Prostate gland (tissue), 2 donors: ENCODE measurements around the gene NAP1L4. TPM values are rescaled to one million over a fixed set of nuclear protein-coding genes. Genes with fewer than 3 reads are reported as not detected.

Experiments
- DNase-seq: peaks from one replicate; pipeline ENCODE4 v3.0.0-alpha.2; 2019; ENCODE audit warnings: low spot score
- H3K27ac ChIP-seq, 2 donors: fragments of 200-600 bp; sonication (generic); 2 replicates each; pipeline ENCODE4 v1.5.1; 2017 to 2019
- H3K27me3 ChIP-seq: fragments of 200-600 bp; sonication (generic); replicated peaks from 2 replicates; pipeline ENCODE4 v1.5.1; 2019; ENCODE audit not compliant: insufficient read depth
- H3K36me3 ChIP-seq, 2 donors: fragments of 200-600 bp; sonication (generic); 1 replicate in 1 of 2; 2 replicates in 1 of 2; pipeline versions ENCODE4 v1.5.1 to v1.8.1; 2017 to 2019
- H3K4me1 ChIP-seq: fragments of 200-600 bp; sonication (generic); replicated peaks from 2 replicates; pipeline ENCODE4 v1.5.1; 2019
- H3K4me3 ChIP-seq, 2 donors: fragments of 200-600 bp; sonication (generic); 2 replicates each; pipeline ENCODE4 v1.5.1; 2017 to 2019
- H3K9me3 ChIP-seq: fragments of 200-600 bp; sonication (generic); 2 replicates; pipeline ENCODE4 v1.5.1; 2017
- POLR2A ChIP-seq: fragments of 450-650 bp; IDR thresholded peaks from one replicate; pipeline ENCODE4 v1.6.1; 2016; ENCODE audit warnings: antibody characterized with exemption, mild to moderate bottlenecking
- POLR2AphosphoS5 ChIP-seq: sonication (generic); formaldehyde crosslinking; IDR thresholded peaks from one replicate; pipeline ENCODE4 v1.6.1; 2017; ENCODE audit warnings: antibody characterized with exemption
- WGBS: methylation state at CpG from one replicate; pipeline ENCODE4 v1.1.5; 2018; 5-methylcytosine and 5-hydroxymethylcytosine counted together
- intact Hi-C: fragments of 100-400 bp; cut with DNase I; formaldehyde crosslinking; loops from one replicate; pipeline ENCODE4 v1.14.2; 2022
- total RNA-seq, 2 donors: library from RNA; depleted of rRNA; stranded (reverse); fragments of >200 nt; gene quantifications; one replicate each; pipeline ENCODE4 v1.1.0, GENCODE V29; 2016
- TF ChIP-seq, protein P1 (sequence below), 4 experiments: fragments of 200-600 bp in 2 of 4; fragments of 450-650 bp in 2 of 4; sonication (generic) in 2 of 4; IDR thresholded peaks; 1 replicate in 3 of 4; 2 replicates in 1 of 4; pipeline ENCODE4 v1.5.1; 2016 to 2019; ENCODE audit warnings: antibody characterized with exemption in 4 of 4, mild to moderate bottlenecking in 2 of 4, moderate library complexity in 2 of 4

The NAP1L4 gene
- total RNA-seq, 2 donors from 2014 or later = 103 to 131 TPM

DNA sequence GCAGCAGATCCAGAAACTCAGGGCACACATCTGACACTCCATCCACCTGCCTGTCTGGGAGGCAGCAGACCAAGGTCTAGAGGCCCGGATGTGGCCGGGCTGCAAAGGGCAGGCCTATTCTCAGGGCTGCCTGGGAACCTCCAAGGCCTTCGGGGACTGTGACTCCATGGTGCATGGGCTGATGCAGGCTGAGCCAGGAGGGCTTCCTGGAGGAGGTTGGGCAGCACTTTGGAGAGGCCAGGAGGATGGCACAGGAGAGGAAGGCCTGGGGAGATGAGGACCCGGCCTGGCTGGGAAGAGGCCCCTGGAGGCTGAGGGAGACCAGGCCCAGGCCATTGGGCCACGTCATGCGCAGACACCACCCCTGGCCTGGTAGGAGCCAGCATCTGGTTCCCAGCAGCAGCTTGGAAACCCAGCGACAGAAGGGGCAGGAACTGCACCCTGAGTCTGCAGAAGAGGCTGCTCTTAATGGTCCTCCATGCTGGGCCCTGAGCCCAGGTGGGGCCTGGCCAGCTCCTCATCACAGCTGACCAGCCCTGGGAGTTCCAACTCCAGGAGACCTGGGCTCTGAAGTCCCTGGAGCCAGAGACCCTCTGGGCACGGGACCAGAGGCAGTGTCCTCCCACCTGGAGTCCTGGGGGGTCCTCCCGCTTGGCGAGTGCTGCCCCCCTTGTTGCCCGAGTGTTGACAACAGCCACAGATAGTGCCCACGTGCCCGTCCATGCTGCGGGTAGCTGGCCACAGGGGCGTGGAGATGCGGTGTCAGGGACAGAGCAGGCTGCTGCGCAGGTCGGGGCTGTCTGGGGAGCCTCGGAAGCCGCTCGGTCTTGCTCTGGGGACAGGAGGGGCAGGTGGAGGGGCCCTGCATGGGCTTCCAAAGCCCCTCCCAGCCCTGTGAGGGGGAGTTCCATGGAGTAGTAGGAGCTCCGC is 68.4 kb downstream of the NAP1L4 start:
- no peaks in the 10 kb centered on the region for H3K36me3 ChIP-seq
- H3K4me3 ChIP-seq = no peak overlapping the region
- 83% methylated on average over 12 of the region's 22 CpGs for WGBS
- H3K27me3 ChIP-seq = no peaks in the 10 kb centered on the region
- TF ChIP-seq POLR2A (no peak), POLR2AphosphoS5 (no peak)
- TF ChIP-seq, protein P1, sequence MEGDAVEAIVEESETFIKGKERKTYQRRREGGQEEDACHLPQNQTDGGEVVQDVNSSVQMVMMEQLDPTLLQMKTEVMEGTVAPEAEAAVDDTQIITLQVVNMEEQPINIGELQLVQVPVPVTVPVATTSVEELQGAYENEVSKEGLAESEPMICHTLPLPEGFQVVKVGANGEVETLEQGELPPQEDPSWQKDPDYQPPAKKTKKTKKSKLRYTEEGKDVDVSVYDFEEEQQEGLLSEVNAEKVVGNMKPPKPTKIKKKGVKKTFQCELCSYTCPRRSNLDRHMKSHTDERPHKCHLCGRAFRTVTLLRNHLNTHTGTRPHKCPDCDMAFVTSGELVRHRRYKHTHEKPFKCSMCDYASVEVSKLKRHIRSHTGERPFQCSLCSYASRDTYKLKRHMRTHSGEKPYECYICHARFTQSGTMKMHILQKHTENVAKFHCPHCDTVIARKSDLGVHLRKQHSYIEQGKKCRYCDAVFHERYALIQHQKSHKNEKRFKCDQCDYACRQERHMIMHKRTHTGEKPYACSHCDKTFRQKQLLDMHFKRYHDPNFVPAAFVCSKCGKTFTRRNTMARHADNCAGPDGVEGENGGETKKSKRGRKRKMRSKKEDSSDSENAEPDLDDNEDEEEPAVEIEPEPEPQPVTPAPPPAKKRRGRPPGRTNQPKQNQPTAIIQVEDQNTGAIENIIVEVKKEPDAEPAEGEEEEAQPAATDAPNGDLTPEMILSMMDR (IDR thresholded peaks at IDR 0.05) = no peak
- H3K9me3 ChIP-seq = no peaks in the 10 kb centered on the region
- H3K27ac ChIP-seq = no peak overlapping the region
- intact Hi-C loops = no loop called here
- no peaks in the 10 kb centered on the region for H3K4me1 ChIP-seq
- DNase-seq = no peak

DNA sequence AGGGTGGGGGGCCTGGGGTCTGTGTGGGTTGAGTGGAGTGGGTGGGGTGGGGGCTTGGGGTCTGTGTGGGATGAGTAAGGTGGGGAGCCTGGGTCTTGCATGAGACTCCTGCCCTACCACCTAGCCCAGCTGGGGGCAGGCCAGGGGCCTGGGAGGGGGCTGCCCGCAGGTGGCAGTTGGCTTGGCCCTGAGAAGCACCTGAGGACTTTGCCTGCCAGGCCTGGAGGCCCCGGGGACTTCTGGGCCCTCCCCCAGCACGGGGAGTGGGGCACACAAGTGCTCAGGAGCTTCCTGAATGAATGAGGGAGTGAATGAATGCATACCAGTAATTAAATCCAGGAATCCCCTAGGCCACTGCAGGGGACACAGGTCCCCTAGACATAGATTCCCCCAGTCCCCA is 69.5 kb downstream of the NAP1L4 start:
- intact Hi-C loops = no loop called here
- TF ChIP-seq, protein P1 (IDR thresholded peaks at IDR 0.05) = no peak
- no peak for TF ChIP-seq POLR2A
- TF ChIP-seq POLR2AphosphoS5 = no peak
- H3K27ac ChIP-seq = no peak overlapping the region

DNA sequence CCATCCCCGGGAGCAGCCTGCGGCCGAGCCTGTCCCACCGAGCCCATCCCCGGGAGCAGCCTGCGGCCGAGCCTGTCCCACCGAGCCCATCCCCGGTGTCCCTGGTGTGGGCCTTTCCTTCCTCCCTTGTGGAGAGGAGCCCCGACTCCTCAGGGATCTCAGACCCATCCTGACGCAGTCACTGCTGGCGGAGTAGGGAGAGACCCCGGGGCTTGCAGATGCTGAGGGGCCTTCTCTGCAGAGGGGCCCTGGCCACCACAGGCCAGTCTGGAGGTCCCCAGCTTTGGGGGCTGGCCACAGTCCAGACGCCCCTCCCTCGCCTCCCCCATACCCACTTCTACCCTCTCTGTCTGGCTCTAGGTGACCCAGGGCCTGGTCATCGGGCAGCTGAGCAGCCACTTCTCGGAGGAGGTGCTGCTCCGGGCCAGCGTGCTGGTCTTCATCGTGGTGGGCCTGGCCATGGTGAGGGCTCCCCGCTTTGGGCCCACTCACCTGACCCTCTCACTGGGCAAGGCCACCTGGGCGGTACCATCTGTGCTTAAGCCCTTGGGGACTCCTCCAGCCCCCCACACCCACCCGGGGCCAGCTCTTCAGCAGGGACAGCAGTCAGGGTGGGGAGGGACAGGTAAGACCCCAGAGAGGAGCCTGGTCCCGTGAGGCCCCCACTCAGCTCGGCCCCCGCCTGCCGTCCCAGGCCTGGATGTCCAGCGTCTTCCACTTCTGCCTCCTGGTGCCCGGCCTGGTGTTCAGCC is 70.2 kb downstream of the NAP1L4 start:
- intact Hi-C loops = no loop called here
- TF ChIP-seq, protein P1 (IDR thresholded peaks at IDR 0.05) = no peak
- TF ChIP-seq POLR2AphosphoS5 = no peak
- no peak for TF ChIP-seq POLR2A
- Histone ChIP-seq H3K27me3 (no peaks in the 10 kb centered on the region), H3K4me3 (no peak overlapping the region), H3K36me3 (no peaks in the 10 kb centered on the region), H3K9me3 (no peaks in the 10 kb centered on the region), H3K27ac (no peak overlapping the region), H3K4me1 (no peaks in the 10 kb centered on the region)
- WGBS = 91% methylated on average over 21 of the region's 29 CpGs
- DNase-seq = no peak

More for the DNA sequence above, 69.5 kb downstream of the NAP1L4 start:
- Histone ChIP-seq H3K4me1 (no peaks in the 10 kb centered on the region), H3K36me3 (no peaks in the 10 kb centered on the region), H3K27me3 (no peaks in the 10 kb centered on the region), H3K4me3 (no peak overlapping the region), H3K9me3 (no peaks in the 10 kb centered on the region)
- no peak for DNase-seq
- 71% methylated on average over 3 of the region's 3 CpGs for WGBS

DNA sequence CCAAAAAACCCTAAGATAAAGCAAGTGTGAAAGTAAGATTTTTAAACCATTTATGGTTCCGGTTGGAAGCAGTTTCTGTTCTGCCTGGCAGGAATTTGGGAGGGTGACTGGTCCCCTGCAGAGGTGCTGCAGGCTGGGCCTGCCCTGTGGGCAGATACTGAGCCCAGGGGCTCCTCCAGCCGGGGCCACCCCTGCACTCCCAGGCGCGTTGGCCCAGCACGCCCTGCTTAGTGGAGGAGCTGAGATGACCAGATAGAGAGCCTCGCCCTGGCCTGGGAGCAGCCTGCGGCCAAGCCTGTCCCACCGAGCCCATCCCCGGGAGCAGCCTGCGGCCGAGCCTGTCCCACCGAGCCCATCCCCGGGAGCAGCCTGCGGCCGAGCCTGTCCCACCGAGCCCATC is 70.9 kb downstream of the NAP1L4 start:
- 88% methylated on average over 12 of the region's 16 CpGs for WGBS
- TF ChIP-seq POLR2AphosphoS5 (no peak), POLR2A (no peak)
- TF ChIP-seq, protein P1 (IDR thresholded peaks at IDR 0.05) = no peak
- H3K36me3 ChIP-seq = no peaks in the 10 kb centered on the region
- no peak overlapping the region for H3K27ac ChIP-seq
- no peaks in the 10 kb centered on the region for H3K9me3 ChIP-seq
- intact Hi-C loops = no loop called here
- H3K4me1 ChIP-seq = no peaks in the 10 kb centered on the region
- no peak for DNase-seq
- no peaks in the 10 kb centered on the region for H3K27me3 ChIP-seq
- no peak overlapping the region for H3K4me3 ChIP-seq
